Measurements from ENCODE around the gene TBC1D13.
"Not testable (repeated sequence)": the region's sequence is repeated elsewhere in the genome, so short reads cannot be mapped to it uniquely, and the experiment has no call there.

The TBC1D13 gene

DNA sequence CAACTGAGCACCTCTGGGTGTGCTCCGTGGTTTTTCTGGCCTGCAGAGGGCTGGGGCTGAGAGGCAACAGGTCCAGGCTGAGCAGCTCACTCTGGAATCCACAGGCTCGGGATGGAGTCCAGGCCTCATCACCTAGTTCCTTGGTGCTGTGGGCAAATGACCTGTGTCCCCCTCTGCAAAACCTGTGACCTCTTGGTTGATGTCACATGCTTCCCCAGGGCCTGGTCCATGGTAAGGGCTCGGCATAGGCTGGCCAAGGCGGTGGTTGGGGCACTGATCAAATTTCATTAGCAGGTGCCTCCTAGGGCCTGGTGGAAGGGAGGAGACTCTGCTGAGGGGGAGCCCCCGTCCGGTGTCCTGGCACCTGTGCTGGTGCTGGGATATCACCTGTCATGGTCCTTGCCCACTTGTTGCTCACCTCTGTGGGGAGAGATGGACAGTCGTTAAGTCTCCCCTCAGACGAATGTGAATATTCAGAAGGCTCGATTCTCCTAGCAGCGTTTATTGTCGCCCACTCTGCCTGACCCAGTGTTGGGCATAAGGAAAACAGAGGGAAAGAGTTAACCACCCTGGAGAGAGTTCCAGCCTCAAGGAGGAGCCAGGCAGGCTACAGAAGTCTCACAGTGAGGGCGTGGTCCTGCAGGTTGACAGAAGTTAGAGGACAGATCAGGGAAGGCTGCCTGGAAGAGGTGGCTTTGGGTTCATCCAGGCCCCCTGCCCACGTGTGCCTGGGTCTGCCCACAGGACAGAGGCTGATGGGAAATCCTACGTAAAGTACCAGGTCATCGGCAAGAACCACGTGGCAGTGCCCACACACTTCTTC is 34.7 kb downstream of the TBC1D13 start:
- DNase-seq, result no peak

DNA sequence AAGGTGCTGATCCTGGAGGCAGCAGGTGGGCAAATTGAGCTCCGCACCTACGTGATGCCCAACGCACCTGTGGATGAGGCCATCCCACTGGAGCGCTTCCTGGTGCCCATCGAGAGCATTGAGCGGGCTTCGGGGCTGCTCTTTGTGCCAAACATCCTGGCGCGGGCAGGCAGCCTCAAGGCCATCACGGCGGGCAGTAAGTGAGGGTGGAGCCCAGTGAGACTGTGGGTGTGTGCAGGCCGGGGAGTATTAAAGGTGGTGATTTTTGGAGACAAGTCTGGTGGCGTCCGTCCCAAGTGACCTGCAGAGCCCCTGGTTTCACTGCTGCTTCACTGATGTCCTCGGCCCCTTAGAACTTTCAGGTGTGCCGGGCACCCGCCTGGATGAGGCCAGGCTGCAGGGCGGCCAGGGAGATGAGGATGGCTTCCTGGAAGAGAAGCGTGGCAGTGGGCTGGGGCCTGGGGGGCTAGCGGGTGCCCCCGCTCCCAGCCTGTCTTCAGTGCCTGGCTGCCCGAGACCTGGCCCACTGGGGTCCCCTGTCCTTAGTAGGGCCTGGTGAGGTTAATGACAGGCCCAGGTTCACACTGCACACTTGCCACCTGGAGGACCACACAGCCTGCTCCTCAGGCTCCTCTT is 35.5 kb downstream of the TBC1D13 start:
- no peak for DNase-seq

- no peak for DNase-seq
Measured at GRCh38 chr9:128823362-128823902, 36.4 kb downstream of the TBC1D13 start.

GRCh38 chr9:128823903-128824406 is 36.9 kb downstream of the TBC1D13 start:
- no peak for DNase-seq

DNA sequence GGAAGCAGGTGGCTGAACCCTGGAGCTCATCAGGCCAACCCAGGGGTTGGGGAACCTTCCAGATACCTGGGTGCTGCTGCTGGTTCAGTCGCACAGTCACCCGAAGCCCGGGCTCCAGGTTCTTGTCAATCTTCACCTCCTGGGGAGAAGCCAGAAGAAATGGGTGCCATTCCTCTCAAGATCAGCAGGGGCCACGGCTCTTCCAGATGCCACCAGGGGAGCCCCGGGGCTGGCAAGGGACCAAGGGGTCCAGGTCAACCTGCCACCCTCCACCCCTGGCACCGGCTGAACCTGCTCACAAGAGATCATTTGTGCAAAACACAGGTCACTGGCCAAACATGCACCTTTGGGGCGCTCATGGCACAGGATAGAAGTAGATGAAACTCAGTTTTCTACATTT is 37.9 kb downstream of the TBC1D13 start:
- no peak for DNase-seq

- DNase-seq, result no peak
Measured at GRCh38 chr9:128825923-128826700, 39.1 kb downstream of the TBC1D13 start.

DNA sequence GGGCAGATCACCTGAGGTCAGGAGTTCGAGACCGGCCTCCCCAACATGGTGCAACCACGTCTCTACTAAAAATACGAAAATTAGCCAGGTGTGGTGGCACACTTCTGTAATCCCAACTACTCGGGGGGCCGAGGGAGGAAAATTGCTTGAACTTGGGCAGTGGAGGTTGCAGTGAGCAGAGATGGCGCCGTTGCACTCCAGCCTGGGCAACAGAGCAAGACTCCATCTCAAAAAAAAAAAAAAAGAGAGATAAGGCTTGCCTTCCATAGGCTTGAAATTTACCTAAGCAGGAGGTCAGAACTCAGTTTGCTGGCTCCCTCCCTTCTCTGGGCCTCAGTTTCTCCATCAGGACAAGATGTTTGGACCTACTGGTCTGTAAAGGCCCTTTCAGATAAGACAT is 41.2 kb downstream of the TBC1D13 start:
- no peak for DNase-seq

DNA sequence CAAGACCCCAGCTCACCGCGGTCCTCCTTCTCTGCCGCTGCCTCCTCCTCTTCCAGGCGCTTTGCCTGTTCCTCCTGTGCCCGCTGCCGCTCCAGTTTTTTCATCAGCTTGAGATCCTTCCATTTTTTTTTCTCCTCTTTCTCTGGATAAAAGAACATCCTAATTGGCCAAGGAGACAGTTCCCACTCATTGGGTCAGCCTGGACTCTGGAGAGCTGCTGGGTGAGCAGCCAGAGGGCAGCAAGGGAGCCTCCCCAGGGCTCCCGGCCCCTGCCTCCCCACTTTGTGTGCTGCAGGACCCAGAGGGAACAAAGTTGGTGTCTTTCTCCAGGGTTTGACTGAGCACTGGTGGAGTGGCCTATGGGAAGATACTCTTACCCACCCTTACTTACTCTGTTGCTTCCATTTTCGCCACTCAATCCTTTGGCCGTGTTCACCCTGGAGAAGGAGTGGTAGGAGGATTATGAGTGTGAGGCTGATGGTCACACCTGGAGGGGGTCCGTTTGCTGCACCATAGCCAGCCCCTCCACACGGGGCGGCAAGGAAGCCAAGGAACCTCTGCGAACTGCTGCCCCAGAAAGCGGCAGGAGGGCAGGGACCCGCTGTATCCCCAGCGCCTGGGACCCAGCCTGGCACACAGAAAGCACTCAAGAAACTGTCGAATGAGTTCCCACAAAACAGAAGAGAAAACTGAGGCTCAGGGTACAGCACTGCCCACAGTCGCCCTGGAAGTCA is 41.8 kb downstream of the TBC1D13 start:
- no peak for DNase-seq

DNA sequence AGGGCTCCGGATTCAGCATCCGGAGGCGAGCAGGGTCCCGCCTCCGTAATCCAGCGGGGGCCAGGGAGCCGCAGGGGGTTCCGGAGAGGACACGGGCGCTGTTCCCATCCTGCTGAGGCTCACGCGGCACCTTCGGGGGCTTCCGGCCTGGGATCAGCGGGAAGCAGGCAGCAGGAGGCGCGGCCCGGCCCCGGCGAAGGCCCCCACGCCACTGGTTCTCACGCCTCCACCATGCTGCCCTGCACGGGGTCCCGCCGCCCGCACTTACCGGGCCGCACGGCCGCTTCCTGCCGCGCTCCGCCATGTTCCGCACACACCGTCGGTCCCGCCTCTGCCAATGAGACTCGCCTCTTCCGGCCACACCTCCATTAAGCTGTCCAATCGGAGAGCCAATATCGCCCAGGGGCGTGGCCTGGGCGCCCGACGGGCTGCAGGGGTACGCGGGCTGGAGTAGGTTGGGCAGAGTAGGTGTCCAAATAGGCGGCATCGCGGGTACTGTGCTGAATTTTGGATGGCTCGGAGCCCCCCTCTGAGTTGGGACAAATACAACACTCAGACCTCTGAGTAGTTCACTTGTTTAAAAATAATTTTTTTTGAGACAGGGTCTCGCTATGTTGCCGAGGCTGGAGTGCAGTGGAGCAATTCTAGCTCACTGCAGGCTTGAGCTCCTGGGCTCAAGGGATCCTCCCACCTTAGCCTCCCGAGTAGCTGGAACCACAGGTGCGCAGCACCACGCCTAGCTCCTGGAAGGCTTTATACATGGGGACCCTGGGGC is 42.6 kb downstream of the TBC1D13 start, which contains the start of gene SPOUT1:
TSS of gene SPOUT1 (minus strand) at position 318 of the 775 bp plus-strand sequence. CDS start at position 304, 14 bp downstream.
- DNase-seq, result peak; percentile 90

DNA sequence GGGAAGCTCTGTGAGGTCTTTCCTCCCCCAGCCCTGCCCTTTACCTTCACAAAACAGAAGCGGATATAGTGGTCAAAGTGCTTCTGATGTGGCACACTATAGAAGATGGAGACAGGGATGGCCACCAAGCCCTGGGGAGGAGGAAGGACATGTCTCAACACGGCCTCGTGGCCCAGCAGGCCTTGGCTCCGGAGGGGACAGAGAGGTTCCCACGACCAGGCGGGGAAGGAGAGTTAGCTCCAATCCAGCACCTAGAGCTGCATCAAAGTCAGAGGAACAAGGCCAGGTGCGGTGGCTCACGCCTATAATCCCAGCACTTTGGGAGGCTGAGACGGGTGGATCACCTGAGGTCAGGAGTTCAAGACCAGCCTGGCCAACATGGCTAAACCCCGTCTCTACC is 46.6 kb downstream of the TBC1D13 start:
- DNase-seq, result no peak

DNA sequence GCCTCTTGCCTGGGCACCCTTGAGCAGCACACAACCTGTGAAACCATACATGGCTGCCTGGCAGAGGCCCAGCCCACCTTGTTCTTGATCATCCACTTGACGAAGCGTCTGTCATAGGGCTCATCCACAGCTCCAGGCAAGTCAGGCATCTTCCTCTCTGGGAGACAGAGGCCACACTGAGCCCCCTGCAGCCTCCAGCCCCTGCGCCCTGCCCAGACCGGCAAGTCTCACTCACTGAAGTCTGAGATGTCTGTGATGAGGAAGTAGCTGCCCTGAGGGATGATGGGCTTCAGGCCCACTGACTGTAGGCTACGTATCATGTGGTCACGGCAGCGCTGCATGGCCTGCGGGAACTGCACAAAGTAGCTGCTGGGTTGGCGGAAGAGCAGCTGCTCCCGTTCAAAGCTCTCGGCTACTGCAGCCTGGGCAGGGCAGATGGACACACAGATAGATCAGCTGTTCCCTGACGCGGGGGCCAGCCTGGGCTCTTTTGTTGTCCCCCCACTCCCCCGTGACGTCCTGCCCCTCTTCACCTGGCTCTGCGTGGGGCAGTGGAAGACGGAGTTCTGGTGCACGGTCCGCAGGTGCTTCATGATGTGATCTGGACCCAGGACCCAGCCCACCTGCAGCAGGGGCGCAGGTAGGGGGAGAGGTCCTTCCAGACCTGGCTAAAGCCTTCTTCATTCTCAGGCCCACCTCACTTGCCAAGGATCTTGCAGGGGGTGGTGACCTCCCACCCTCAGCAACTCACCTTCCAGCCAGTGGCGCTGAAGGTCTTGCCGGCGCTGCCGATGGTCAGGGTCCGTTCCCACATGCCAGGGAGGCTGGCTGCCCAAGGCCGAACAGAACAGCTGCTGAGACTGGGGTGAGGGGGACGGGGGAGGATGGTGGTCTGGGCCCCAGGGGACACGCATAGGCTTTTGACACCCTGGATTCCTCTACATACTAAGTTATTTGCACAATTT is 48.5 kb downstream of the TBC1D13 start:
- DNase-seq, result no peak

- DNase-seq, result no peak
Measured at GRCh38 chr9:128836509-128837145, 49.6 kb downstream of the TBC1D13 start.

GRCh38 chr9:128838338-128838737 is 51.3 kb downstream of the TBC1D13 start:
- DNase-seq, result no peak

- DNase-seq, result no peak
Measured at GRCh38 chr9:128840524-128840923, 53.5 kb downstream of the TBC1D13 start.

GRCh38 chr9:128841694-128842492 is 54.8 kb downstream of the TBC1D13 start:
- DNase-seq, result no peak

DNA sequence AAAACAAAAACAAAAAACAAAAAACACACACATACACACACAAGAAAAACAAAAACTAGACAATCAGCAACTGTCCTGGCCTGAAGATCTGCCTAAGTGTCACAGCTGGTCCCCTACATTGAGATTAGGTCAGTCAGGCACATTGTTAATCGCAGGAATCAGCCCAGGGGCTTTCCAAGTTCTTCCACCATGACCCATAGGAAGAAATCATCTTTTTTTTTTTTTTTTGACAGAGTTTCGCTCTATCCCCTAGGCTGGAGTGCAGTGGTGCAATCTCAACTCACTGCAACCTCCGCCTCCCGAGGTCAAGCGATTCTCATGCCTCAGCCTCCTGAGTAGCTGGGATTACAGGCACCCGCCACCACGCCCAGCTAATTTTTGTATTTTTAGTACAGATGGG is 56.1 kb downstream of the TBC1D13 start:
- not testable (repeated sequence) for DNase-seq

DNA sequence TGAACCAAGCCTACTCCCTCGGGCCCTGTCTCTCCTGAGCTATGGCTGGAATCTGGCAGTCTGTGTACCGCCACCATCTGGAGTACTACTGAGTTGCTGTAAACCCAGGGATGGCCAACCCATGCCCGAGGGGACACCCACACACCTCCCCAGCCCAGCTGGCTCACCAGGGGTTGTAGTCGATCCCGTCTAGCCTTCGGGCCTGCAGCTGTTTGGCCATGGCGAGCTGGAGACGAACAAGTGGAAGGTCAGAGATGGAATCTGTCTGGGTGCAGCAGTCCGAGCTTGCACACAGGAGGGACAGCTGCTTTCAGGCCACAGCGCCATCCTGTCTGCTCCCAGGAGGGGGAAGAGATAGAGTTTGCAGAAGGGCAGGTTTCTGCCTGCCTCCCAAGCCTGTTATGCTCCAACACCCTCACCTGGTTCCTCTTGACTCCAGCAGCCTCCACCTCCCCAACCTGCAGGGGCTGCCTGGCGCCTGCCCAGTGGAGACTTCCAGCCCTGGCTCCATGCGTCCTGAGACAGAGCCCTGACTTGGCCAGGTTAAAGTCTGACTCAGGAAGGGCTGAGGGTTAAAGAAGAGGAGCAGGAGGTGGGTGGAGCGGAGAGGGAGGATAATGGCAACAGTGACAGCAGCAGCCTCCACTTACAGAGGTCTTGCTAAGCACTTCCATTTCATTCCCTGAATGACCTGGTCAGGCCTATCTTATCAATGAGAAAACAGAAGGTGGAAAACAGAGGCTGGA is 58.3 kb downstream of the TBC1D13 start:
- no peak for DNase-seq

DNA sequence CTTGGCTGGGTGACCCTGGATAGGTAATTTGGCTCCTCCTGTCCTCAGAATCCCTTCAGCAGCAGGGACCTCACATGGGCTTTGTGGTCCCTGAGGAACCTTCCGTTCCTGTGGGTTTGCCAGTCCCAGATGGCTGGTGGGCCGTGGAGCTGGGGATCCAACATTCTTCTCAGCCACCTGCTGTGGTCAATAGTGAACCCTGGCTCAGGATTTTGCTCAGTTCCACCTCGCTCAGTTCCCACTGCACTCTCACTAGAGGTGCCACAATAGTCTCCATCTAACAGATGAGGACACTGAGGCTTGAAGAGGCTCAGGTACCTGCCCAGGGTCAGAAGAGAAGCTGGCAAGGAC is 59.6 kb downstream of the TBC1D13 start:
- DNase-seq, result no peak

Measured in kidney glomerular epithelial cell (primary cell).